Natural killer cell treated with Interleukin-12 subunit alpha and Interleukin-12 subunit beta and Interleukin-15 and Interleukin-18, amount 100 ng/mL, for 72 hours (primary cell): ENCODE results near the gene CIAO3. TPM values are rescaled to one million over a fixed set of nuclear protein-coding genes. Genes with fewer than 3 reads are reported as not detected.

ENCODE experiments used
- ATAC-seq, 2 donors: fragments of 150-1000 bp; cut with Tn5 transposase in 1 of 2; sonication (Bioruptor Pico), chemical (Tn5 transposase) in 1 of 2; 2 replicates each; pipeline ENCODE4 v1.10.0; 2021
- DNase-seq: peaks from one replicate; pipeline ENCODE4 v3.0.0; 2022; ENCODE audit warnings: low spot score
- H3K27ac Mint-ChIP-seq, 2 donors: 1 replicate in 1 of 2; 2 replicates in 1 of 2; pipeline ENCODE4 v1.8.0; 2022; ENCODE audit warnings: mixed read lengths in 2 of 2, mild to moderate bottlenecking in 1 of 2, moderate library complexity in 1 of 2
- H3K27me3 Mint-ChIP-seq, 2 donors: 1 replicate in 1 of 2; 2 replicates in 1 of 2; pipeline ENCODE4 v1.8.0; 2022; ENCODE audit warnings: mixed read lengths in 2 of 2
- H3K36me3 Mint-ChIP-seq: one replicate; pipeline ENCODE4 v1.8.0; 2022; ENCODE audit warnings: mixed read lengths
- H3K4me1 Mint-ChIP-seq, 2 donors: 1 replicate in 1 of 2; 2 replicates in 1 of 2; pipeline ENCODE4 v1.8.0; 2022; ENCODE audit warnings: low read depth in 2 of 2, mixed read lengths in 2 of 2, mild to moderate bottlenecking in 1 of 2
- H3K4me3 Mint-ChIP-seq: one replicate; pipeline ENCODE4 v1.8.0; 2022; ENCODE audit warnings: mixed read lengths
- H3K9me3 Mint-ChIP-seq: 2 replicates; pipeline ENCODE4 v1.8.0; 2022; ENCODE audit warnings: mixed read lengths
- total RNA-seq, 2 donors: library from RNA; stranded (reverse); gene quantifications; one replicate each; pipeline ENCODE4 v1.2.3, GENCODE V29; 2022

The CIAO3 gene
- total RNA-seq, 2 donors from 2014 or later: 26.9 to 54.0 TPM

- DNase-seq (no peak), ATAC-seq (no peak)
- no peaks in the 10 kb centered on the region for H3K36me3 Mint-ChIP-seq
- no peak overlapping the region for H3K4me3 Mint-ChIP-seq
- H3K9me3 Mint-ChIP-seq: no peaks in the 10 kb centered on the region
- no peak overlapping the region for H3K27ac Mint-ChIP-seq
- no peaks in the 10 kb centered on the region for H3K4me1 Mint-ChIP-seq
- H3K27me3 Mint-ChIP-seq: no peaks in the 10 kb centered on the region
These were observed 28.5 kb upstream of the CIAO3 start for GRCh38 chr16:769184-769784.

- no peaks in the 10 kb centered on the region for H3K27me3 Mint-ChIP-seq
- no peak overlapping the region for H3K27ac Mint-ChIP-seq
- H3K4me1 Mint-ChIP-seq: no peaks in the 10 kb centered on the region
- ATAC-seq (no peak), DNase-seq (no peak)
- H3K4me3 Mint-ChIP-seq: no peak overlapping the region
- no peaks in the 10 kb centered on the region for H3K9me3 Mint-ChIP-seq
- no peaks in the 10 kb centered on the region for H3K36me3 Mint-ChIP-seq
These were observed 27.6 kb upstream of the CIAO3 start for GRCh38 chr16:768428-768827.

GRCh38 chr16:767743-768235 is 27.0 kb upstream of the CIAO3 start:
- H3K4me1 Mint-ChIP-seq: no peaks in the 10 kb centered on the region
- DNase-seq (no peak), ATAC-seq (no peak)
- H3K4me3 Mint-ChIP-seq: no peak overlapping the region
- no peaks in the 10 kb centered on the region for H3K36me3 Mint-ChIP-seq
- H3K27ac Mint-ChIP-seq: no peak overlapping the region
- no peaks in the 10 kb centered on the region for H3K9me3 Mint-ChIP-seq
- no peaks in the 10 kb centered on the region for H3K27me3 Mint-ChIP-seq

- no peaks in the 10 kb centered on the region for H3K36me3 Mint-ChIP-seq
- DNase-seq (no peak), ATAC-seq (no peak)
- H3K9me3 Mint-ChIP-seq: no peaks in the 10 kb centered on the region
- H3K4me1 Mint-ChIP-seq: no peaks in the 10 kb centered on the region
- H3K4me3 Mint-ChIP-seq: no peak overlapping the region
- H3K27me3 Mint-ChIP-seq: no peaks in the 10 kb centered on the region
- no peak overlapping the region for H3K27ac Mint-ChIP-seq
These were observed 26.2 kb upstream of the CIAO3 start for GRCh38 chr16:766820-767640.

GRCh38 chr16:766008-766819 is 25.4 kb upstream of the CIAO3 start:
- no peak overlapping the region for H3K27ac Mint-ChIP-seq

GRCh38 chr16:765488-765865 is 24.7 kb upstream of the CIAO3 start:
- Mint-ChIP-seq H3K4me3 (no peak overlapping the region), H3K27me3 (no peaks in the 10 kb centered on the region)

More at GRCh38 chr16:766008-766819, 25.4 kb upstream of the CIAO3 start:
- Mint-ChIP-seq H3K4me1 (no peaks in the 10 kb centered on the region), H3K9me3 (no peaks in the 10 kb centered on the region), H3K36me3 (no peaks in the 10 kb centered on the region), H3K27me3 (no peaks in the 10 kb centered on the region), H3K4me3 (no peak overlapping the region)
- ATAC-seq: no peak
- DNase-seq: no peak

GRCh38 chr16:764848-765487 is 24.2 kb upstream of the CIAO3 start:
- no peak for ATAC-seq

More at GRCh38 chr16:765488-765865, 24.7 kb upstream of the CIAO3 start:
- H3K27ac Mint-ChIP-seq: no peak overlapping the region
- ATAC-seq (no peak), DNase-seq (no peak)
- H3K36me3 Mint-ChIP-seq: no peaks in the 10 kb centered on the region
- H3K9me3 Mint-ChIP-seq: no peaks in the 10 kb centered on the region
- no peaks in the 10 kb centered on the region for H3K4me1 Mint-ChIP-seq

GRCh38 chr16:764184-764750 is 23.5 kb upstream of the CIAO3 start:
- no peak for ATAC-seq
- Mint-ChIP-seq H3K27me3 (no peaks in the 10 kb centered on the region), H3K4me1 (no peaks in the 10 kb centered on the region), H3K27ac (no peak overlapping the region), H3K4me3 (no peak overlapping the region), H3K36me3 (no peaks in the 10 kb centered on the region), H3K9me3 (no peaks in the 10 kb centered on the region)
- no peak for DNase-seq

More at GRCh38 chr16:764848-765487, 24.2 kb upstream of the CIAO3 start:
- no peaks in the 10 kb centered on the region for H3K4me1 Mint-ChIP-seq
- no peak overlapping the region for H3K27ac Mint-ChIP-seq
- H3K9me3 Mint-ChIP-seq: no peaks in the 10 kb centered on the region
- H3K27me3 Mint-ChIP-seq: no peaks in the 10 kb centered on the region
- H3K36me3 Mint-ChIP-seq: no peaks in the 10 kb centered on the region
- H3K4me3 Mint-ChIP-seq: no peak overlapping the region
- no peak for DNase-seq

- Mint-ChIP-seq H3K4me3 (no peak overlapping the region), H3K27ac (no peak overlapping the region), H3K36me3 (no peaks in the 10 kb centered on the region), H3K27me3 (no peaks in the 10 kb centered on the region), H3K4me1 (no peaks in the 10 kb centered on the region), H3K9me3 (no peaks in the 10 kb centered on the region)
- DNase-seq: no peak
- ATAC-seq: no peak
These were observed 22.8 kb upstream of the CIAO3 start for GRCh38 chr16:763369-764183.

- no peak overlapping the region for H3K27ac Mint-ChIP-seq
- no peaks in the 10 kb centered on the region for H3K36me3 Mint-ChIP-seq
- no peak for ATAC-seq
- H3K9me3 Mint-ChIP-seq: no peaks in the 10 kb centered on the region
- H3K4me3 Mint-ChIP-seq: no peak overlapping the region
- DNase-seq: no peak
- peaks cover 0 to 4% of the 10 kb centered on the region in 2 donors for H3K27me3 Mint-ChIP-seq
- H3K4me1 Mint-ChIP-seq: peaks cover 2 to 3% of the 10 kb centered on the region in 2 donors
These were observed 21.9 kb upstream of the CIAO3 start for GRCh38 chr16:762595-763268.

- no peaks in the 10 kb centered on the region for H3K9me3 Mint-ChIP-seq
- ATAC-seq: no peak
- H3K4me1 Mint-ChIP-seq: peaks cover 5 to 6% of the 10 kb centered on the region in 2 donors
- no peaks in the 10 kb centered on the region for H3K36me3 Mint-ChIP-seq
- DNase-seq: no peak
- no peak overlapping the region for H3K4me3 Mint-ChIP-seq
- peaks cover 0 to 8% of the 10 kb centered on the region in 2 donors for H3K27me3 Mint-ChIP-seq
- no peak overlapping the region for H3K27ac Mint-ChIP-seq
These were observed 21.1 kb upstream of the CIAO3 start for GRCh38 chr16:761625-762513.
